HepG2 (cell line): Measurements from ENCODE around the gene MMUT. TPM values are rescaled to one million over a fixed set of nuclear protein-coding genes. Genes with fewer than 3 reads are reported as not detected.

Experiments used
- GABPB1 ChIP-seq: IDR thresholded peaks from 2 replicates; pipeline ENCODE4 v1.6.1; 2016; ENCODE audit warnings: mild to moderate bottlenecking, missing genetic modification reagents, moderate library complexity, missing compliant biosample characterization
- GLI4 ChIP-seq: sonication (generic); formaldehyde crosslinking; IDR thresholded peaks from 2 replicates; pipeline ENCODE4 v1.5.1; 2020; ENCODE audit warnings: missing genetic modification reagents, mild to moderate bottlenecking, moderate library complexity, borderline replicate concordance
- GPN1 ChIP-seq: sonication (generic); formaldehyde crosslinking; IDR thresholded peaks from 2 replicates; pipeline ENCODE4 v1.5.1; 2020; ENCODE audit warnings: missing genetic modification reagents, borderline replicate concordance
- HDAC1 ChIP-seq: sonication (generic); formaldehyde crosslinking; IDR thresholded peaks from 2 replicates; pipeline ENCODE4 v1.5.1; 2020; ENCODE audit warnings: mild to moderate bottlenecking, missing genetic modification reagents
- MAFF ChIP-seq: IDR thresholded peaks from 2 replicates; pipeline ENCODE4 v1.6.1; 2011; ENCODE audit warnings: low read depth, low read length, improper control_type of control experiment
- PITX1 ChIP-seq: sonication (generic); formaldehyde crosslinking; IDR thresholded peaks from 2 replicates; pipeline ENCODE4 v1.5.1; 2020; ENCODE audit warnings: mild to moderate bottlenecking, missing genetic modification reagents
- POGZ ChIP-seq: sonication (generic); formaldehyde crosslinking; IDR thresholded peaks from 2 replicates; pipeline ENCODE4 v1.4.0; 2020; ENCODE audit warnings: mild to moderate bottlenecking, missing genetic modification reagents
- REPIN1 ChIP-seq: sonication (generic); formaldehyde crosslinking; IDR thresholded peaks from 2 replicates; pipeline ENCODE4 v1.8.0; 2022; ENCODE audit warnings: missing genetic modification reagents, low read depth, mild to moderate bottlenecking, borderline replicate concordance
- ZBTB26 ChIP-seq: IDR thresholded peaks from 2 replicates; pipeline ENCODE4 v1.6.1; 2016; ENCODE audit warnings: missing compliant biosample characterization, missing genetic modification reagents, borderline replicate concordance
- ZEB1 ChIP-seq: IDR thresholded peaks from 2 replicates; pipeline ENCODE4 v1.6.1; 2012; ENCODE audit warnings: mild to moderate bottlenecking, low read depth, inconsistent platforms; ENCODE audit not compliant: insufficient replicate concordance
- ZNF282 ChIP-seq: fragments of 450-650 bp; IDR thresholded peaks from 2 replicates; pipeline ENCODE4 v1.6.1; 2018; ENCODE audit not compliant: partially characterized antibody
- ZNF331 ChIP-seq: sonication (generic); formaldehyde crosslinking; IDR thresholded peaks from 2 replicates; pipeline ENCODE4 v1.4.0; 2020; ENCODE audit warnings: missing genetic modification reagents
- ZNF362 ChIP-seq: sonication (generic); formaldehyde crosslinking; IDR thresholded peaks from 2 replicates; pipeline ENCODE4 v1.4.0; 2020; ENCODE audit warnings: missing genetic modification reagents, mild to moderate bottlenecking, borderline replicate concordance
- ZNF572 ChIP-seq: sonication (generic); formaldehyde crosslinking; IDR thresholded peaks from 2 replicates; pipeline ENCODE4 v1.5.1; 2020; ENCODE audit warnings: mild to moderate bottlenecking, missing genetic modification reagents
- ZNF616 ChIP-seq: sonication (generic); formaldehyde crosslinking; IDR thresholded peaks from 2 replicates; pipeline ENCODE4 v1.5.0; 2020; ENCODE audit warnings: low read depth, mild to moderate bottlenecking, missing genetic modification reagents
- ZNF704 ChIP-seq: sonication (generic); formaldehyde crosslinking; IDR thresholded peaks from 2 replicates; pipeline ENCODE4 v1.8.1; 2023; ENCODE audit warnings: mild to moderate bottlenecking, inconsistent platforms, moderate library complexity, missing genetic modification reagents, borderline replicate concordance
- ZNF781 ChIP-seq: sonication (generic); formaldehyde crosslinking; IDR thresholded peaks from 2 replicates; pipeline ENCODE4 v1.5.1; 2020; ENCODE audit warnings: borderline replicate concordance, mild to moderate bottlenecking, missing genetic modification reagents; ENCODE audit errors: not compliant biosample characterization
- ZNF878 ChIP-seq: sonication (generic); formaldehyde crosslinking; IDR thresholded peaks from 2 replicates; pipeline ENCODE4 v1.8.1; 2023; ENCODE audit warnings: mild to moderate bottlenecking, missing genetic modification reagents, moderate library complexity
- polyA plus RNA-seq, 8 experiments: library from polyadenylated mRNA; depleted of rRNA in 3 of 8; stranded (reverse) in 7 of 8; unstranded in 1 of 8; fragments of >200 nt; fragmentation: Illumina TruSeq in 4 of 8; extraction: Trizol in 4 of 8; gene quantifications; 2 replicates each; pipeline versions ENCODE4 v1.2.1 to v1.2.3, GENCODE V29; 2011 to 2016; ENCODE audit warnings: low read depth in 4 of 8, missing spikeins in 1 of 8, mixed read lengths in 1 of 8; ENCODE audit not compliant: insufficient read depth in 1 of 8
- total RNA-seq, 5 experiments: library from RNA; depleted of rRNA; stranded (reverse); fragments of >200 nt; fragmentation: Illumina TruSeq; extraction: Trizol; gene quantifications; 2 replicates each; pipeline ENCODE4 v1.2.3, GENCODE V29; 2016; ENCODE audit warnings: low read depth in 1 of 5
- TF ChIP-seq, protein P1 (sequence below): sonication (generic); formaldehyde crosslinking; IDR thresholded peaks from 2 replicates; pipeline ENCODE4 v1.4.0; 2020; ENCODE audit warnings: missing genetic modification reagents, borderline replicate concordance
- TF ChIP-seq, protein P2 (sequence below): sonication (generic); formaldehyde crosslinking; IDR thresholded peaks from 2 replicates; pipeline ENCODE4 v1.4.0; 2020; ENCODE audit warnings: missing genetic modification reagents

MMUT gene
- total and polyA plus RNA-seq, 2 of the 13 experiments (the other 11 are each of a cell fraction or from before 2014, with no cell fraction given), result 16.1 to 20.5 TPM

- TF ChIP-seq PITX1 (CRISPR knock-in tag) (peak; percentile 73; the same call in 1 of the 2 replicates), ZNF781 (CRISPR knock-in tag) (peak; percentile 26), ZNF878 (CRISPR knock-in tag) (no peak; the same call in none of the 2 replicates), POGZ (peak; percentile 100), MAFF (no peak), GPN1 (CRISPR knock-in tag) (0 out of 2 replicates have a peak, but pooled peaks have one; percentile 27), GABPB1 (CRISPR knock-in tag) (peak; percentile 98), ZBTB26 (CRISPR knock-in tag) (peak; percentile 44; the same call in 1 of the 2 replicates), ZNF331 (CRISPR knock-in tag) (peak; percentile 57; the same call in 1 of the 2 replicates), ZEB1 (peak; percentile 76), ZNF616 (CRISPR knock-in tag) (peak; percentile 84), ZNF282 (no peak), ZNF572 (CRISPR knock-in tag) (no peak), HDAC1 (CRISPR knock-in tag) (peak; percentile 100), ZNF362 (peak; percentile 61; the same call in 1 of the 2 replicates), ZNF704 (CRISPR knock-in tag) (peak; percentile 96; the same call in 1 of the 2 replicates), GLI4 (peak; percentile 58; the same call in 1 of the 2 replicates), REPIN1 (peak; percentile 90; the same call in 1 of the 2 replicates)
- TF ChIP-seq, protein P1, sequence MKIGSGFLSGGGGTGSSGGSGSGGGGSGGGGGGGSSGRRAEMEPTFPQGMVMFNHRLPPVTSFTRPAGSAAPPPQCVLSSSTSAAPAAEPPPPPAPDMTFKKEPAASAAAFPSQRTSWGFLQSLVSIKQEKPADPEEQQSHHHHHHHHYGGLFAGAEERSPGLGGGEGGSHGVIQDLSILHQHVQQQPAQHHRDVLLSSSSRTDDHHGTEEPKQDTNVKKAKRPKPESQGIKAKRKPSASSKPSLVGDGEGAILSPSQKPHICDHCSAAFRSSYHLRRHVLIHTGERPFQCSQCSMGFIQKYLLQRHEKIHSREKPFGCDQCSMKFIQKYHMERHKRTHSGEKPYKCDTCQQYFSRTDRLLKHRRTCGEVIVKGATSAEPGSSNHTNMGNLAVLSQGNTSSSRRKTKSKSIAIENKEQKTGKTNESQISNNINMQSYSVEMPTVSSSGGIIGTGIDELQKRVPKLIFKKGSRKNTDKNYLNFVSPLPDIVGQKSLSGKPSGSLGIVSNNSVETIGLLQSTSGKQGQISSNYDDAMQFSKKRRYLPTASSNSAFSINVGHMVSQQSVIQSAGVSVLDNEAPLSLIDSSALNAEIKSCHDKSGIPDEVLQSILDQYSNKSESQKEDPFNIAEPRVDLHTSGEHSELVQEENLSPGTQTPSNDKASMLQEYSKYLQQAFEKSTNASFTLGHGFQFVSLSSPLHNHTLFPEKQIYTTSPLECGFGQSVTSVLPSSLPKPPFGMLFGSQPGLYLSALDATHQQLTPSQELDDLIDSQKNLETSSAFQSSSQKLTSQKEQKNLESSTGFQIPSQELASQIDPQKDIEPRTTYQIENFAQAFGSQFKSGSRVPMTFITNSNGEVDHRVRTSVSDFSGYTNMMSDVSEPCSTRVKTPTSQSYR, result no peak
- TF ChIP-seq, protein P2, sequence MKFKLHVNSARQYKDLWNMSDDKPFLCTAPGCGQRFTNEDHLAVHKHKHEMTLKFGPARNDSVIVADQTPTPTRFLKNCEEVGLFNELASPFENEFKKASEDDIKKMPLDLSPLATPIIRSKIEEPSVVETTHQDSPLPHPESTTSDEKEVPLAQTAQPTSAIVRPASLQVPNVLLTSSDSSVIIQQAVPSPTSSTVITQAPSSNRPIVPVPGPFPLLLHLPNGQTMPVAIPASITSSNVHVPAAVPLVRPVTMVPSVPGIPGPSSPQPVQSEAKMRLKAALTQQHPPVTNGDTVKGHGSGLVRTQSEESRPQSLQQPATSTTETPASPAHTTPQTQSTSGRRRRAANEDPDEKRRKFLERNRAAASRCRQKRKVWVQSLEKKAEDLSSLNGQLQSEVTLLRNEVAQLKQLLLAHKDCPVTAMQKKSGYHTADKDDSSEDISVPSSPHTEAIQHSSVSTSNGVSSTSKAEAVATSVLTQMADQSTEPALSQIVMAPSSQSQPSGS (CRISPR knock-in tag), result peak; percentile 89
Observed at GRCh38 chr6:49462927-49463611, at the start of gene MMUT, which contains the start of gene CENPQ (continued).
